Measurements from ENCODE around the gene TLR7.

GRCh38 chrX:12819222-12819621 is 47.6 kb upstream of the TLR7 start:
- TF ChIP-seq POLR2A (IDR thresholded peaks at IDR 0.05; ENCODE audit: low read depth) (no peak), CTCF (IDR thresholded peaks at IDR 0.05) (no peak), EP300 (IDR thresholded peaks at IDR 0.05) (no peak), POLR2AphosphoS5 (IDR thresholded peaks at IDR 0.05) (no peak)
